Stimulated activated CD4-positive, alpha-beta T cell treated with anti-CD3 and anti-CD28 coated beads, Interleukin-4, amount 100 ng/mL, for 4 hours (primary cell): ENCODE results near the gene MPZL2.

Source experiments
- DNase-seq, 2 experiments: peaks; one replicate each; pipeline ENCODE4 v3.0.0-alpha.2; 2020

Gene MPZL2

DNA sequence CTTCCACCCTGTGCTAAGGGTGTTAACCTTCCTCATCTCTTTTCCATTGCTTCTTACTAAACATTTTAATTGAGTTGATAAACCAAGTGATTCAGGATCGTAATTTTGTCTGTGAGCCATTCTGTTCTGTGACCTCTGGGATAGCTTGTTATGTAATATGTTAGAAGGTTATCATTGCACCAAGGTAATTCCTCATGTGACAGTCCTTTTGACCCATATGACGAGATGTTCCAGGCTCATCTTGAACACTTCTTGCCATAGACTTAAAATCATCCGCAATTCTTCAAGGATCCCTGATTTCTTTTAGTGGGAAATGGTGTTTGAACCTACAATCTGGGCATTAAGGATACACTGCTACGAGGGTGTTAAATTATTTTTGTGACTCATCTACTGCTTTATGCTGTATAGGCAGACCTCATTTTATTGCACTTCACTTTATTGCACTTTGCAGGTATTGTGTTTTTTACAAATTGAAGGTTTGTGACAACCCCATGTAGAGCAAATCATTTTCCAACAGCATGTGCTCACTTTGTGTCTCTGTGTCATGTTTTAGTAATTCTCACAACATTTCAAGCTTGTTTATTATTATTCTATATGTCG is 19.0 kb upstream of the MPZL2 start:
- DNase-seq = no peak

DNA sequence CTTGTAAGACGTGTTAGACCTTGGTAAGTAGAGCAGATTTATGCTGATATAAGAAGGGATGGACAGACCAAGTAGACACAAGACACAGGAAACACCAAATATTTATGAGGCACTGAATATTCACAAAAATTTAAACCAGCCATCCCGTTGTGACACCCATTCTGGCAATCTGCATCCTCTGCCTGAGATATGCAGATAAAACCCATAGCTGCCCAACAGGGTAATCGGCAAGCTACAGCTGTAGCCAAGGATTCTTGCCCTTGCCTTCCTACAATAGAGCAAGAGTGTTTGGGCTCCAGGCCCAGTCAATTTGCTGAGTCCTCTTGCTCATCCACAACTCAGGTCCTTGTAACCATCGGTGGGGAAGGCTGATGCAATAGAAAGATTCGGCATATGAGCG is 18.5 kb upstream of the MPZL2 start:
- no peak for DNase-seq

- DNase-seq = no peak
These were observed 17.2 kb upstream of the MPZL2 start for GRCh38 chr11:118281284-118281683.

DNA sequence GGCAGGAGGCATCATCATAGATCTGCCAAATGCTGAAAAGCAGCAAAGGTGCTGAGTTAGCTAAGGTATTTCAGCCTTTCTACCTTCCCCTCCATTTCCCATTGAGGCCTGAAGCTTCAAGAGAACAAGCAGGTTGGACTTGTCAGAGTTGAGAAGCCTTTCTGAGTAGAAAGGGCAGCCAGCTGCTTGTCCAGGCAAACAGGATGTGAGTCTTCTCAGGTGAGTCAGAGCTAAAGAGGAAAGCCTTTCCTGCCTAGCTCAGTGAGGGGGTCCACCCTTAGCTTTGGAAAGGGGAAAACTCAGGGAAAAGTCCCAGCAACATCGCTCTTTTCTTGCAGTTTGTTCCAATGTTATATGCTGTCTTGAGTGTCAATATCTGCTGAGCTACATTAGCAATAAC is 13.2 kb upstream of the MPZL2 start:
- DNase-seq = no peak

DNA sequence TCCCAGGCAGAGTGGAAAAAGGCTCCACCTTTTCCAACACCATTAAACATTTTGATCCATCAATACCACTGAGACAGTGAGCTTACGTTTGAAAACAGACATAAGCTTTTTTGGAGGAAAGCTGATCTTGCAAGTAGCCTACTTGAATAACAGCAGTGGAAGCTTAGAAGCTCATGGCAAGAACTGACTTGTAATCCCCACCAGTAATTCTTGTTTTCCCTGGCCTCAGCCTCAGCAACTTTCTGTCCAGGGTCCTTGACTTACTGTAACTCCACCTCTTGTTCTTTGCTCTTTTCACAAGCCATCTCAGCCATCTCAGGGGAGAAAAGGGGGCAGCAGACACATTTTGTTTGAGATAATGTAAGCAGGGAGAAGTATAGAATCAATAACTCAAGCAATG is 12.3 kb upstream of the MPZL2 start:
- no peak for DNase-seq

GRCh38 chr11:118275176-118275575 is 11.1 kb upstream of the MPZL2 start:
- no peak for DNase-seq

DNA sequence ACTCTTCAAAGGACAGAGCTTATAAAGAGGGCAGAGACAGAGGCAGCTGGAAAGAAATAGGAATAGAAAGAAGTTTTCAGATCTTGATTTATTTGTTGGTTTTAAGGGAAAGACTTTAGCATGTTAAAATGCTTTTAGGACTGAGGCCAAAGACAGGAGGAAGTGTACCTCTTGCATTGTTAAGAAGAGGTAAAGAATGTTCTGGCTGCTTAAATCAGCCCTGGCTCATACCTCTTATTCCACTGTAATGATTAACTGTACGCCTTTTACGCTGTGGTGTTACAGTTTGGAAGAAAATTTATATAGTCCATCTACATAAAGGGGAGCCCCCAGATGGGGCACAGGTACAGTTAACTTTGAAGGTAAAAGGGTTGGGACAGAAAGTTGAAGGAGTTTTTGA is 10.1 kb upstream of the MPZL2 start:
- DNase-seq = no peak

DNA sequence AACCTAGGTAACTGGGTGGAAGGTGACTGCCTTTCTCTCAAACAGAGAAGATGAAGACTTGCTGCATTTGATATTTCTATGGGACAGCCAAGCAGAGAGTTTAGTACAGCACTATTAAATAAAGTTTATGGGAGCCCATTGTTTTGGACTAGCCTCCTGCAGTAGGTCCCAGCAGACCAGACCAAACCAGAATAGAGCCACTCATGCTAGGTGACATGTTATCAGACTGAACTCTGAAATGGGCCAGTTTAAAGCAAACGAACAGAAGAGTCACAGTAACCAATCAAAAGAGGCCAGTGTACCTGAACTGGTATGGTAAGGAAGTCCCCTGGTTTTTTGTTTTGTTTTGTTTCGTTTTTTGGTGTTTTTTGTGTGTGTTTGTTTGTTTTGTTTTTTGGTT is 7.9 kb upstream of the MPZL2 start:
- no peak for DNase-seq

DNA sequence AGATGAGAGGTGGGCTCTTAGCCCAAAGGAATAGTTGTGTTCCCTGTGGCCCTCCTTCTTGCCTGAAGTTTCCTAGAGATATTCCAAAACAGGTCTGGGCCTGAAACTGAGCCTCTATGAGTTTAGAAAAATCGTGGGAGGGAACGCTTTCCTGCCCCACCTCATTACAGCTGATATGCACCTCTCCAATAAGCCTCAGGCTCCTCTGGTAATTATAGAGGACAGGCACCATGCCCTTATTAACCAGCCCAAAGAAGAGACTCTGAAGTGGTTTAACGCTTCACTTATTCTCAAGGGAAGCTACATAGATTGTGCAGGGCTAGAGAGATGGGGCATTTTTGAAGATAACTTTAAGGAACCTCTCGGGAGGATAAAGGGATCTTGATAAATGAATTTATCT is 3.4 kb upstream of the MPZL2 start:
- DNase-seq = no peak

GRCh38 chr11:118265954-118266353 is 1.9 kb upstream of the MPZL2 start:
- no peak for DNase-seq

DNA sequence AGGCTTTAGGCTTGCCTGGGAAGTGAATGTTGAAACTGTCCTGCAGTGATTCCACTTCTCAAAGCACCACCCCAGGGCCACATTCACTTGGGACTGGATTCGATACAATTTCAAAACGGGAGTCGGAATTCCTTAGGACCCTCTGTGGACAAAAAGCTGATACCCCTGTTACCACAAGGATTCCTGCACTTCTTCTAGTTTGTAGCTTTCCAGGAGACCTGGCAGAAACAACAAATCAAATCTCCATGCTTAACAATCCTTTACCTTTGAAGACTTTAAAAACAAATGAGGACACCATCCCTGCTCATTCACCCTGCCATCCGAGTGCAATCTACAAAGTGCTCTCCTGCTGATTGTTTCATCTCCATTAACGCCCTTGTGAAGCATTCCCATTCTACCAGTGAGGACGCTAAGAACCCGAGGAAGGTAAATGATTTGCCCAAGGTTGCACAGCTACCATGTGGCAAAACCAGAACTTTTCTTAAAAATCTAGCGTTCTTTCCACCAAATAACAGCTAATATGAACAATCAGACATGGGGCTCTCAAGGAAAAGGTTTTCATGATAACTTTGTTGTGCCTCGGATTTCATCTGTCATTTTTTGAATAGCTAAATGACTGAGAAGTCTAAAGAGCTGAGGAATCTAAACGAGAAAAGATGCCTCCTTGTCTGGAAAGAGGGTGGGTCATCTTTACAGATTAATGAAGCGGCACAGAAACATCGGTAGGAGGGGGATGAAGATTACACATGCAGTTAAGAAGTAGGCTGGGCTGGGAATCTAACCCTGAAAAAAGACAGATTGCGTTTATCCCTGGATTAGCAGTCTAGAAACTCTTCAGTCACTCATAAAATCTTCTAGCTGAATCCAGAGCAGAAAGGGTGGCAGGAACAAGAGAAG is 720 bp upstream of the MPZL2 start:
- DNase-seq = no peak

DNA sequence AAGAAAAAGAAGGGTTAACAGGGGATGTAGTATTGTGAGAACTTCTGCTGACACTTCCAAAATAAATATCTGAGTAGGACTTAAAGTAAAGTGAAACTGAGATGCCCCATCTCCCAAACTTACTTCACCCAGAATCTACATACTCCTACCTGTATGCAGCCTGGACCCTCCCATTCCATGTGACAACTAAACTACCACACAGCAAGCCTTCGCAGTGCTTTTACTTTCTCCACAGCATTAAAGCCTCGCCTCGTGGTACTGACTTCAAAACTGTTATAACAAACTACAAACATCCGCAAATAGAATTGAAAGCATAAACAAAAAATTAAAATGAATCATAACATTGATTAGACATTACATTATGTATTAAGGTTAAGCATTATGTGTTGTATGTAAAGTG is 985 bp downstream of the MPZL2 start:
- no peak for DNase-seq

GRCh38 chr11:118260353-118260752 is 3.7 kb downstream of the MPZL2 start:
- no peak for DNase-seq

GRCh38 chr11:118259138-118259537 is 5.0 kb downstream of the MPZL2 start:
- DNase-seq = no peak

GRCh38 chr11:118258410-118258809 is 5.7 kb downstream of the MPZL2 start:
- no peak for DNase-seq

GRCh38 chr11:118252688-118253087 is 11.4 kb downstream of the MPZL2 start:
- no peak for DNase-seq

DNA sequence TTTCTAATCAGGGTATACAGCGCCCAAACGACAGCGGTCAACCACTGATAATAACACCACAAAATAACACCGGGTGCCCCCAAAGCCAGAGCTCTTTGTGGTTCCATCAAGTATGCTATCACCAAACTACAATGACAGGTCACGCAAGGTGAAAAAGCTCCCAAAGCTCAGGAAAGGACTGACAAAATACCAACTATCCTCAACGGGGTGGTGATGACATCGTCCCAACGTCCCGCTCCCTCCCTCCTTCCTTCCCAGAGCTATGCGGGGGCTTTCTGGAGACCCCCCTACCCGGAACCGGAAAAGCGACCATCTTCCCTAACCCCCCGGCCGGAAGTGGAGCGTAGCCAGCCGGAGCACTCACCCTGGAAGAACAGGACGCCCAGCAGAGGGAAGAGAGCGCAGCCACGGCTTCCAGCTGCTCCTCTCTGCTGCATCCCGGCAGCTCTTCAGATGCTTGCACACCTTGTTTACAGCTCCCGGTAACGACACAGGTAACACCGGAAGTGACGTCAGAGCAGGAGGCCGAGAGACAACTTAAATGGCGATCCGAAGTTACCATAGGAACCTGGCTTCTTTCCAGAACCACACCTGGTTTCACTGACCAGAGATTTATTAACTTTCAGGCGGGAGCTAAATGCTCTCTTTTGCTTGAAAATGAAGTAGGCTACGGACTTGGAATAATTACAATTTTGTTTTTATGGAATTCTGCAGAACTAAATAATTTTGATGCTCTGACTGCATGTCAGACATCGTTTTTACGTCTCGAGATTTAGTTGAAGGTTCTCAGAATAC is 12.0 kb downstream of the MPZL2 start, which contains the start of gene MPZL3:
Gene MPZL3 (minus strand): TSS at position 508 of the 795 bp plus-strand sequence. CDS start 71 bp downstream, at position 437.
- DNase-seq = peak; percentile 66 to 80

GRCh38 chr11:118247041-118247440 is 17.1 kb downstream of the MPZL2 start:
- no peak for DNase-seq

- no peak for DNase-seq
These were observed 18.0 kb downstream of the MPZL2 start for GRCh38 chr11:118245936-118246562.

- DNase-seq = no peak
These were observed 19.9 kb downstream of the MPZL2 start for GRCh38 chr11:118243993-118244762.

DNA sequence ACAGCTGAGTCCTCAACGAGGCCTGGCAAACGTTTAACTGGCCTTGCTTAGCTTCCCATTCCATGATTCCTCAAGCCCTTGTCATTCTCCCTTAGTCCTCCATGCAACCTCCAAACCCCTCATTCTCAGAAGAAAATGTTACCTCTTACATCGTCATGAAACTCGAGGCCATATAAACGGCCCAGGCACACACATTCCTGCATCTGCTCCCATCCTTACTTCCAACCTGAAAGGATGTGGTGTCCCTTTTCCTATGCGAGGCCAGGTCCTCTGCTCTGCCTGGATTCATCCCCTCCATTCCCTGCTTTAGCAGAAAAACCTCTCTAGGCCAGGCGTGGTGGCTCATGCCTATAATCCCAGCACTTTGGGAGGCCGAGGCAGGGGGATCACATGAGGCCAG is 20.9 kb downstream of the MPZL2 start:
- no peak for DNase-seq

DNA sequence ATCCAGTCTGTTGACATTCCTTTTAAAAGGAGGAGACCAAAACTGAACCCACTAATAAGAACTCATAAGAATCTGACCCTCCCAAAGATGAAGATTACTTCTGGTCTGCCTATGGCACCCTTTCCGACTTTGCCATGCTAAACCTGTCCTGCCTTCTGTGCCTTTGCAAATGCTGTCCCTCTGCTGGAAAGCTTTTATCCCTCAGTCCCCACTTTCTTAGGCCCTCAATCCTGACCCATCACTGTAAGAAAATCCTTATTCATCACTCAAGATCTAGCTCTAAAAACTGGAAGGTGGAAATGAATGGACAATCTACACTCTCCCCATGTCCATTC is 22.4 kb downstream of the MPZL2 start:
- DNase-seq = no peak
